Pericardium fibroblast (primary cell): ENCODE results near the gene ARHGAP27. TPM values are rescaled to one million over a fixed set of nuclear protein-coding genes. Genes with fewer than 3 reads are reported as not detected.

Experiments
- total RNA-seq: library from RNA; depleted of rRNA; stranded (reverse); fragments of >200 nt; gene quantifications from 2 replicates; pipeline ENCODE4 v1.2.3, GENCODE V29; 2015

The ARHGAP27 gene, protein sequence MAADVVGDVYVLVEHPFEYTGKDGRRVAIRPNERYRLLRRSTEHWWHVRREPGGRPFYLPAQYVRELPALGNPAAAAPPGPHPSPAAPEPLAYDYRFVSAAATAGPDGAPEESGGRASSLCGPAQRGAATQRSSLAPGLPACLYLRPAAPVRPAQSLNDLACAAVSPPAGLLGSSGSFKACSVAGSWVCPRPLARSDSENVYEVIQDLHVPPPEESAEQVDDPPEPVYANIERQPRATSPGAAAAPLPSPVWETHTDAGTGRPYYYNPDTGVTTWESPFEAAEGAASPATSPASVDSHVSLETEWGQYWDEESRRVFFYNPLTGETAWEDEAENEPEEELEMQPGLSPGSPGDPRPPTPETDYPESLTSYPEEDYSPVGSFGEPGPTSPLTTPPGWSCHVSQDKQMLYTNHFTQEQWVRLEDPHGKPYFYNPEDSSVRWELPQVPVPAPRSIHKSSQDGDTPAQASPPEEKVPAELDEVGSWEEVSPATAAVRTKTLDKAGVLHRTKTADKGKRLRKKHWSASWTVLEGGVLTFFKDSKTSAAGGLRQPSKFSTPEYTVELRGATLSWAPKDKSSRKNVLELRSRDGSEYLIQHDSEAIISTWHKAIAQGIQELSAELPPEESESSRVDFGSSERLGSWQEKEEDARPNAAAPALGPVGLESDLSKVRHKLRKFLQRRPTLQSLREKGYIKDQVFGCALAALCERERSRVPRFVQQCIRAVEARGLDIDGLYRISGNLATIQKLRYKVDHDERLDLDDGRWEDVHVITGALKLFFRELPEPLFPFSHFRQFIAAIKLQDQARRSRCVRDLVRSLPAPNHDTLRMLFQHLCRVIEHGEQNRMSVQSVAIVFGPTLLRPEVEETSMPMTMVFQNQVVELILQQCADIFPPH
- total RNA-seq, result 2.2 and 2.8 TPM in 2 replicates

DNA sequence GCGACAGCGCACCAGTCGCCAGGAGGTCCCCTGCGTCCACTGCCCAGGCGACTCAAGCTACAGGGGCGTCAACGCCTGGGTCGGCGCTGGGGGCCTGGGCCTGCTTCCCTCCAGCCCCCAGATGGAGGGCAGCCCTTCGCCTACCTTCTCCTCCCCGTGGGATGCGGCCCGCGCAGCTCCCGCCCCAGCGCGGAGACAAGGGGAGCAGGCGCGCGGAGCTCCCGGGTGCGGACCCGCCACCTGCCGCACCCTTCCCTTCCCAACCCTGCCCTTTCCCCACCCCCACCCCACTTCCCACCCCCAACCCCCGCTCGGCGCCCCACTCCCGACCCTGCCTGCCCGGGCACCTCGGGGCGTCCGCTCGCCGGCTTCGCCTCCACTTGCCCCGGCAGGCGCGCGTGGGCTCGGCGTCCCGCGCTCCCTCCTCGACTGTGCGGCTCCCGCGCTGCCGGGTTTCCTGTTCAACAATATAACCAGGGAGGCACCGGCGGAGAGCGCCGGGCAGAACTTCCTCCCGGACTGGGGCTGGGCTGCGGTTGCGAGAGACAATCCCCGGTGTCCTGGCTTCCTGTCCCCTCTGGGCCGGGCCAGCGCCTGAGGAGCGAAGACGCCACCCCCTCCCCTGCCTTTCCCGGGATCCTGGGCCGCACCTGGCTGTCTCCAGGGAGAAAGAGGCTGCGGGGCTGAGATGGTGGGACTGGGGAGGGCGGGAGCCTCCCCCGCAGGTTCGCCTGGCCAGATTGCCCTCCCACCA, at the start of gene ARHGAP27:
ARHGAP27 (minus strand) TSS at position 466 of the 754 bp plus-strand sequence. CDS start 2,591 bp downstream, outside the sequence.

Other genes with a start within 250 kb of the ARHGAP27 start
- 1.2 and 3.3 TPM in 2 replicates for gene FMNL1, start 211.0 kb downstream of the ARHGAP27 start, total RNA-seq
- not detected in 2 replicates for gene SPATA32, start 170.8 kb downstream of the ARHGAP27 start, total RNA-seq
- 4.3 and 4.6 TPM in 2 replicates for gene MAP3K14, start 115.8 kb downstream of the ARHGAP27 start, total RNA-seq
- 17.0 and 30.8 TPM in 2 replicates for gene PLEKHM1, start 57.9 kb upstream of the ARHGAP27 start, total RNA-seq